ENCODE data around the gene NSG1. TPM values are rescaled to one million over a fixed set of nuclear protein-coding genes. Genes with fewer than 3 reads are reported as not detected.

Gene NSG1
- polyA plus RNA-seq, 1 of the 3 experiments (the other 2 are of a cell fraction), result 11.4 TPM

DNA sequence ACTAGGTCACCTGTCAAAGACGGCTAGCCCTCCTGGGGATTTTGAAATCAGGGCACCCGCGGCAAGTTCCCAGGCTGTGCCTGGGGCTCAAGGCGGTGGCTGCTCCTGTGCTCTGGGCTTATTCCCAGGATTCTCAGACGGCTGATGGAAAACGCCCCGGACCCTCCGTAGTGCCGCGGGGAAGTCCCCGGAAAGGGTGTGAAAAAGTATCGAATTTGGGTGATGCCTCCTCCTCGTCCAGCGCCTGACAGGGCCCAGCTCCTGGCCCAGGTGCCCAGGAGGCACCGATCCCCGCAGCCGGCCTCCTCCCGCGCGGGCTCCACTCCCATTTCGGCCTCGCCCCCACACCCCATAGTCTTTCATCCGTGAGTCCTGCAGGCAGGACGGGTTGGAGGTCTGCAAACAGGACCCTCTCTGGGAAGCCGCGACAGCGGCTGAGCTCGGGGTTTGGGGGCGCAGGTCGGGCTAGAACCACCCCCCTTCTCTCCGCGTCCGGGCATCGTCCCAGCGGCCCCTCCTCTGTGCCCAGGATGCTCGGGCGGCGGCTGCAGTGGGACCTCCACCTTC is 1.1 kb upstream of the NSG1 start:
- H3F3A ChIP-seq (replicated peaks; ENCODE audit: insufficient read depth), result no peaks in the 10 kb centered on the region
- TF ChIP-seq SMC3 (IDR thresholded peaks at IDR 0.05; ENCODE audit: low read depth, low read length) (no peak), JUND (IDR thresholded peaks at IDR 0.05) (no peak), MEF2A (IDR thresholded peaks at IDR 0.05; ENCODE audit: borderline replicate concordance, low read depth) (no peak), GATA2 (CRISPR knock-in tag; IDR thresholded peaks at IDR 0.05) (no peak), CHD2 (IDR thresholded peaks at IDR 0.05; ENCODE audit: low read length, partially characterized antibody) (no peak), GABPA (IDR thresholded peaks at IDR 0.05; ENCODE audit: low read depth) (no peak), POLR2AphosphoS5 (IDR thresholded peaks at IDR 0.05; ENCODE audit: low read depth, low read length) (no peak)
- TF ChIP-seq, protein P1, sequence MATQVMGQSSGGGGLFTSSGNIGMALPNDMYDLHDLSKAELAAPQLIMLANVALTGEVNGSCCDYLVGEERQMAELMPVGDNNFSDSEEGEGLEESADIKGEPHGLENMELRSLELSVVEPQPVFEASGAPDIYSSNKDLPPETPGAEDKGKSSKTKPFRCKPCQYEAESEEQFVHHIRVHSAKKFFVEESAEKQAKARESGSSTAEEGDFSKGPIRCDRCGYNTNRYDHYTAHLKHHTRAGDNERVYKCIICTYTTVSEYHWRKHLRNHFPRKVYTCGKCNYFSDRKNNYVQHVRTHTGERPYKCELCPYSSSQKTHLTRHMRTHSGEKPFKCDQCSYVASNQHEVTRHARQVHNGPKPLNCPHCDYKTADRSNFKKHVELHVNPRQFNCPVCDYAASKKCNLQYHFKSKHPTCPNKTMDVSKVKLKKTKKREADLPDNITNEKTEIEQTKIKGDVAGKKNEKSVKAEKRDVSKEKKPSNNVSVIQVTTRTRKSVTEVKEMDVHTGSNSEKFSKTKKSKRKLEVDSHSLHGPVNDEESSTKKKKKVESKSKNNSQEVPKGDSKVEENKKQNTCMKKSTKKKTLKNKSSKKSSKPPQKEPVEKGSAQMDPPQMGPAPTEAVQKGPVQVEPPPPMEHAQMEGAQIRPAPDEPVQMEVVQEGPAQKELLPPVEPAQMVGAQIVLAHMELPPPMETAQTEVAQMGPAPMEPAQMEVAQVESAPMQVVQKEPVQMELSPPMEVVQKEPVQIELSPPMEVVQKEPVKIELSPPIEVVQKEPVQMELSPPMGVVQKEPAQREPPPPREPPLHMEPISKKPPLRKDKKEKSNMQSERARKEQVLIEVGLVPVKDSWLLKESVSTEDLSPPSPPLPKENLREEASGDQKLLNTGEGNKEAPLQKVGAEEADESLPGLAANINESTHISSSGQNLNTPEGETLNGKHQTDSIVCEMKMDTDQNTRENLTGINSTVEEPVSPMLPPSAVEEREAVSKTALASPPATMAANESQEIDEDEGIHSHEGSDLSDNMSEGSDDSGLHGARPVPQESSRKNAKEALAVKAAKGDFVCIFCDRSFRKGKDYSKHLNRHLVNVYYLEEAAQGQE (IDR thresholded peaks at IDR 0.05; ENCODE audit: low read depth, low read length), result no peak
- DNase-seq, result no peak
- no peaks in the 10 kb centered on the region for H3K79me2 ChIP-seq (ENCODE audit: insufficient read depth)
- H3K4me2 ChIP-seq, result peak overlapping the region; percentile 98
- 0 out of 2 replicates have a peak overlapping the region, but pooled peaks have one; percentile 54 for H3K9ac ChIP-seq
- 0% methylated on average over 10 of the region's 38 CpGs for WGBS (ENCODE audit: low lambda C conversion rate)
- H3K27ac ChIP-seq (ENCODE audit: low read depth in 2 of 2, low read length in 1 of 2), result no peak overlapping the region
- peaks cover 0 to 11% of the 10 kb centered on the region in 2 experiments; a peak in 1 of 4 replicates for H3K4me1 ChIP-seq (ENCODE audit: control insufficient read depth in 1 of 2, insufficient read depth in 2 of 2, low read depth in 1 of 2, low read length in 1 of 2)
- no peaks in the 10 kb centered on the region for H3K9me2 ChIP-seq
- POLR2A ChIA-PET, result interaction anchor here (1.7 kb wide), 1 partner anchor 20 kb away, joined by 8 read pairs; no protein-coding TSS in a partner anchor
- no peaks in the 10 kb centered on the region for H3K36me3 ChIP-seq (replicated peaks in 1 of 2; ENCODE audit: control insufficient read depth in 1 of 2, insufficient read depth in 2 of 2, low read length in 1 of 2)
- CTCF ChIA-PET, result interaction anchor here (1.1 to 3.8 kb wide), 6 partner anchors 11 to 46 kb away, joined by 3 to 13 read pairs (median 6); no protein-coding TSS in a partner anchor
- H3K4me3 ChIP-seq (ENCODE audit: low read depth in 2 of 2, low read length in 1 of 2), result peak overlapping the region; percentile 56 to 70
- H2AFZ ChIP-seq (ENCODE audit: low read depth), result peak overlapping the region; percentile 83
- H3K9me3 ChIP-seq, result no peaks in the 10 kb centered on the region
- peaks cover 11% of the 10 kb centered on the region for H3K27me3 ChIP-seq (ENCODE audit: insufficient read depth)
- no peaks in the 10 kb centered on the region for H4K20me1 ChIP-seq (ENCODE audit: insufficient read depth)

GRCh38 chr4:4386296-4386735 is 586 bp upstream of the NSG1 start:
- WGBS (ENCODE audit: low lambda C conversion rate), result 2% methylated on average over 16 of the region's 36 CpGs
- H3K27ac ChIP-seq (ENCODE audit: low read depth in 2 of 2, low read length in 1 of 2), result 0 out of 4 replicates have a peak overlapping the region, but pooled peaks of 1 of the 2 experiments have one; percentile 28
- DNase-seq, result peak; percentile 86
- no peaks in the 10 kb centered on the region for H3K9me2 ChIP-seq
- H3K27me3 ChIP-seq (ENCODE audit: insufficient read depth), result peaks cover 11% of the 10 kb centered on the region
- peak overlapping the region; percentile 56 to 70 for H3K4me3 ChIP-seq (ENCODE audit: low read depth in 2 of 2, low read length in 1 of 2)
- no peaks in the 10 kb centered on the region for H3K36me3 ChIP-seq (replicated peaks in 1 of 2; ENCODE audit: control insufficient read depth in 1 of 2, insufficient read depth in 2 of 2, low read length in 1 of 2)
- ChIA-PET POLR2A (no interaction called here), CTCF (interaction anchor here (1.0 to 3.8 kb wide), 5 partner anchors 17 to 45 kb away, joined by 3 to 13 read pairs (median 6); no protein-coding TSS in a partner anchor)
- H2AFZ ChIP-seq (ENCODE audit: low read depth), result peak overlapping the region; percentile 83
- H3F3A ChIP-seq (replicated peaks; ENCODE audit: insufficient read depth), result no peaks in the 10 kb centered on the region
- H3K4me1 ChIP-seq (ENCODE audit: control insufficient read depth in 1 of 2, insufficient read depth in 2 of 2, low read depth in 1 of 2, low read length in 1 of 2), result peaks cover 0 to 11% of the 10 kb centered on the region in 2 experiments; a peak in 1 of 4 replicates
- no peaks in the 10 kb centered on the region for H3K79me2 ChIP-seq (ENCODE audit: insufficient read depth)
- H3K9ac ChIP-seq, result peak overlapping the region; percentile 54
- no peaks in the 10 kb centered on the region for H3K9me3 ChIP-seq
- peak; percentile 11; the same call in 1 of the 2 replicates for TF ChIP-seq MXI1 (IDR thresholded peaks at IDR 0.05; ENCODE audit: low read depth, low read length)
- no peak for TF ChIP-seq RXRA (IDR thresholded peaks at IDR 0.05; ENCODE audit: borderline replicate concordance, low read depth)
- 0 out of 2 replicates have a peak, but pooled peaks have one; percentile 27 for TF ChIP-seq RAD21 (IDR thresholded peaks at IDR 0.05; ENCODE audit: low read length)
- H3K4me2 ChIP-seq, result peak overlapping the region; percentile 98
- H4K20me1 ChIP-seq (ENCODE audit: insufficient read depth), result no peaks in the 10 kb centered on the region
